ENCODE measurements around the gene LTBP2.

LTBP2 gene

DNA sequence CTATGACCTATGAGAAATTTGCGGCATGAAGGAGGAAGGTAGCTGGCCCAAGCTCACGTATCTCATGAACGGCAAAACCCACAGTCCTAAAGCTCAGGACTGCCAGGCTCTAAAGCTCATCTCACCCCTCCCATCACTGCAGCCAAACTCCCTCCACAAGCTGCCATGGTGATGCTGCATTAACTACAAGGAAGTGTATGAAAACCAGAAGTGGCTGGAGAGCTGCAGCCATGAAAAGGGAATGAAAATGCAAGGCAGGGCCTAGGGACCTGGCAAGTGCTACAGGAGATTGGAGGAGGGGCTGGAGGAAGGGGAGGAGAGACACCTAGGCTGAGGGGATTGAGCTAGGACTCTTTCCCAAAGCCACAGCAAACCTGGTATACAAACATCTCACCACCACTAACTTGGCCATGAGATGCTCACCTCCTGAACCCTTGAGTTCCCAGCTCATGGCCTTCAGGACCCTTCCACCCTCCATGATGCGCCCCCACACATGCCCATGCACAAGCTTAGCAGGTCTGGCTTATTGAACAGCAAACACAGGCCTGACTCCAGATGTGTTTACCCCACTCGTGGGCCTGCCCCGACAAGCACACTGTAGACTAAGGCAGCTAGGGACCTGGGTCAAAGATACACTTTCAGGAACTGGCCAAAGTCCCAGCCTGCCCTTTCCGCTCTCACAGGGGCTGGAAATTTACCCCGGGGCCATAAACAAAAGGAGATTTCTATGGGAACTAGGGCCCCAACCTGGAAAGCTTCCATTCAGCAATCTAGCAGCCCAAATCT lies 42.0 kb downstream of the LTBP2 start:
- no peak for DNase-seq

DNA sequence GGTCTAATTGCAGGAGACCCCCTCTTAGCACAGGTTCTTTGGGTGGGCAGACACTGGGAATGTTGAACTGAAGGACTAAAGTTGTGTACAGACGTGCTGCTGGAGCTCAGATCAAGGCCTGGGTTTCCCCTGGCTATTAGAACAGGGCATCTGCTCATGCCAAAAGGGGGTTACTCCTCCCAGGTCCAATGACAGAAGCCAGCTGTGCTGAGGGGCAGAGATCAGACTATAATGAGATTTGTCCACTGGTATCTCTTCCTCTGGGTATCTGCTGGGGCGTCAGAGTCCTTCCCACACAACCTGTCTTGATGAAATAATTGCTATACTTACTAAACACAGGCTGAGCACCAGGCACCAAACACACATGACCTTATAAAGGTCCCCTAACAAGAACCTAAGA lies 42.6 kb downstream of the LTBP2 start:
- DNase-seq, result no peak

GRCh38 chr14:74568911-74569310 lies 43.1 kb downstream of the LTBP2 start:
- no peak for DNase-seq

- DNase-seq, result no peak
These were observed 43.7 kb downstream of the LTBP2 start for GRCh38 chr14:74568380-74568649.

DNA sequence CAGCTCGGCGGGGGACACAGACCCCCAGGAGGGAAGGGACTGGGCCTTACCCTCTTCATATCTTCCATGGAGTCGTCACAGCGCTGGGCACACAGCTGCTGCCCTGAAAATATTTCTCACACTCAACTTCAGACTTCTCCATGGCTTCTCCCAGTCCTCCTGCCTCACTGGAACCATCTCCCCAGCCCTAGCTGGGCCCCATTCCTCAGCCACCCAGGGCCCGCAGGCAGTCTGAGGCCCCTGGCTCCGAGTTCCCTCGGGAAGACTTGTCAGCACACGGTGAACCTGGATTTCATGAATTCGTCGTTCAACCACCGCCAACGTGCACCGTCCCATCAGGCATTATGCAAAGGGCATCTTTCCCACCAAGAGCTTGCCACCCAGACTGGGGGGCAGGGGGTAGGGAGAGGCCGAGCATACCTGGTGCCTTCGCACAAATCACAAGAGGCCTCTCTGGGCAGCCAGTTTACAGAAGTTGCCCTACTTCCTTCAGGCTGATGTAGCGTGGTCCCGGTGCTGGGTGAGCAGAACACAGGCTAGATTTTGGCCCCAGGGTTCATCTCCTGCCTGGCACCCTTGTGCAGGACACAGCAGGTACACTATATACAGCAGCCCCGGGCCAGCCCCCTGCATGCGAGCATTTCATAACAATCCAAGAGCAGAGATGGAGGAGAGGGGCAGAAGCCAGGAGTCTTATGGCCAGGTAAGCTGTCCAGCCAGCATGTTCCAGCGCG lies 44.2 kb downstream of the LTBP2 start:
- no peak for DNase-seq

- DNase-seq, result no peak
These were observed 44.8 kb downstream of the LTBP2 start for GRCh38 chr14:74567219-74567618.

- DNase-seq, result peak; percentile 37
These were observed 45.6 kb downstream of the LTBP2 start for GRCh38 chr14:74566174-74567141.

GRCh38 chr14:74563586-74564159 lies 48.4 kb downstream of the LTBP2 start:
- no peak for DNase-seq

GRCh38 chr14:74563233-74563585 lies 48.8 kb downstream of the LTBP2 start:
- DNase-seq, result no peak

DNA sequence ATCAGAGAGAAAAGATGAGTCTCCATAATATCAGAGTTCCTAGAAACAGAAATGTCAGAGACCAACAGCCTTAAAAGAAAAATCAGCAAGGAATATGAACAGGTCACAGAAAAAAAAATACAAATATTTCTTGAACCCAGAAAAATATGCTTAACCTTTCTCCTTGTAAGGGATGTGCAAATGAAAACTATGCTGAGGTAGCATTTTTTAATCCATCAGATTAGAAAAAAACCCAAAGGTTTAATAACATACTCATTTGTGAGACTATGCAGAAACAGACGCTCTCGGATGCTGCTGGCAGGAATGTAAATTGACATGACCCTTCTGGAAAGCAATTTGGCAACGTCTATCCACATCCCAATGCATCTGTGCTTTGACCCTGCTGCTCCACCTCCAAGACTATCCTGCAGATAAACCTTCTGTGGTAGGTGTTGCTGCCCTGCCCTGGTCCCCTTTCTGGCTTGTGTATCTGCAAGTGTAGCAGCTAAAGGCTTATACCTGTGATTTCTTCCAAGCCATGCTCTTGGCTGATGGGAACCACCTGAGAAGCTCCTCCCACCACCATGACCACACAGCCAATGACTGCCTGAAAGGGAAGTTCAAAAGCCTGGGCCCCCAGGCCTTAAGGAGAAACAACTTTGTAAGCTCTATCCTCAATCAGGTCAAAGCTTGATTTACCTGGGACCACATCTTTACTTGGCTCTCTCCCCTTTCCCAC lies 49.4 kb downstream of the LTBP2 start:
- no peak for DNase-seq

- no peak for DNase-seq
These were observed 53.4 kb downstream of the LTBP2 start for GRCh38 chr14:74558655-74559054.

GRCh38 chr14:74557691-74558090 lies 54.3 kb downstream of the LTBP2 start:
- DNase-seq, result no peak

GRCh38 chr14:74555476-74556050 lies 56.5 kb downstream of the LTBP2 start:
- no peak for DNase-seq

- DNase-seq, result no peak
These were observed 57.2 kb downstream of the LTBP2 start for GRCh38 chr14:74554742-74555362.

DNA sequence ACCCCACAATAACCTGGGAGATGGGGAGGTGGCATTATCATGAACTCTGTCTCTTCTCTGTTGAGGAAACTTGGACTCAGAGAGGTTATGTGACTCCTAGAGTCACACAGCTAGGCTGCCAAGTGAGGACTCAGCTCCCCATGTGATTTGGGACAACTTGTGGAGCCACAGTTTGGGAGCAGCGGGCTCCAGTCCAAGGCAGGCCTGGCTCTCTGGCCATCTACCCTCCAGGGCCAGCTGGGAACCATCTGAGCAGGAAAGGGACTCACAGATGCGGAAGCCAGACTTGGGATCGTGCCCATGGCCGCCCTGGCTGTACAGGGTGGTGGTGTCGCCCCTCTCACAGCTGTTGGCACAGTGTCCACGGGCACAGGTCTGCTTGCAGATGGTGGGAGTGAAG lies 59.4 kb downstream of the LTBP2 start:
- DNase-seq, result no peak

- no peak for DNase-seq
These were observed 60.3 kb downstream of the LTBP2 start for GRCh38 chr14:74551431-74552371.

GRCh38 chr14:74551001-74551400 lies 61.0 kb downstream of the LTBP2 start:
- DNase-seq, result no peak

- DNase-seq, result no peak
These were observed 62.0 kb downstream of the LTBP2 start for GRCh38 chr14:74550071-74550470.

DNA sequence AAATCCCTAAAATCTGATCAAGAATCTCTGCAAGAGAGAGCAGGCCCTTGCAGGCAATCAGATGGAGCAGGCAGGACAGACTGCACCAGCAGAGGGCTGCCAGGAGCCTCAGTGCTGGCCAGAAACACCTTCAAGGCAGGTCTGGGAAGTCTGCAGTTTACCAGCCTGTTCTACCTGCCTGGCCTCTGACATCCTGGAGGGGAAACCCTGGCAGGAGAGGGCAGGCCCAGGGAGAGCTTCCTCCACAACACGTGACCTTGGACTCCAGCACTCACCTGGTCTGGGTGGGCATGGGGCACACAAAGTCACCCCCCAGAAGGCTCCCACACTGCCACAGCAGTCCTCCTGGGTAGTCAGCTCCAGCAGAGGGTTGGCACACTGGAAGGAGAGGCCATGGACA lies 62.4 kb downstream of the LTBP2 start:
- no peak for DNase-seq

DNA sequence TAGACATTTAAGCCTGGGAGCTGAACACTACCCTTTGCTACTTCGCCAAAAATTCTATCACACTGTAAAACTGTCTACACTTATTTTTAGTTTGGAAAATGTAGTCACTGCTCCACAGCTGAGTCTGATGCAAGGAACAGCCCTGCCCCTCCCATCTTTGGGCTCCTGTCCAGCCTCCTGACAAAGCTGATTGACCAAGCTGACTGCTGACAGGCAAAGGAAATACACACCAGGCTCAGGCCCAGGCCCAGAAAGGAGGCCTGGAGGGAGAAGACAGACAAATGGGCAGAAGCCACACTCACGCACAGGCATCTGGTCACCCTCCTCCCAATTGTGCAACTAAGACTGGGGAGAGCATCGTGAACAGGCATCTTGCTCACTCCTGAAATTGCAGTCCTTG lies 63.2 kb downstream of the LTBP2 start:
- no peak for DNase-seq
